D721Med (cell line): ENCODE measurements around the gene TAMALIN.
"Not testable (repeated sequence)": the region's sequence is repeated elsewhere in the genome, so short reads cannot be mapped to it uniquely, and the experiment has no call there.

ENCODE experiments used
- DNase-seq: peaks from one replicate; pipeline ENCODE4 v3.0.0; 2011; ENCODE audit warnings: low spot score; ENCODE audit not compliant: insufficient read length
- FAIRE-seq: peaks from 2 replicates; lab custom pipeline; 2011; peaks lifted over from hg19 to GRCh38; lab: Jason Lieb, UNC
- CTCF ChIP-seq: IDR thresholded peaks from 2 replicates; pipeline ENCODE4 v1.5.1; 2012; ENCODE audit warnings: mild to moderate bottlenecking, control low read depth; ENCODE audit not compliant: insufficient read depth; ENCODE audit errors: missing control alignments

TAMALIN gene

GRCh38 chr12:51972849-51973273 is 33.9 kb upstream of the TAMALIN start:
- DNase-seq (no peak), FAIRE-seq (no peak)
- no peak for TF ChIP-seq CTCF

GRCh38 chr12:51973560-51973959 is 33.2 kb upstream of the TAMALIN start:
- no peak for DNase-seq
- TF ChIP-seq CTCF: no peak
- FAIRE-seq: no peak

GRCh38 chr12:51974646-51975045 is 32.1 kb upstream of the TAMALIN start:
- no peak for TF ChIP-seq CTCF
- DNase-seq (no peak), FAIRE-seq (no peak)

GRCh38 chr12:51975196-51975595 is 31.6 kb upstream of the TAMALIN start:
- FAIRE-seq: no peak
- no peak for DNase-seq
- no peak for TF ChIP-seq CTCF

GRCh38 chr12:51976376-51977160 is 30.2 kb upstream of the TAMALIN start:
- no peak for TF ChIP-seq CTCF
- FAIRE-seq: no peak
- DNase-seq: no peak

GRCh38 chr12:51977320-51977753 is 29.4 kb upstream of the TAMALIN start:
- no peak for FAIRE-seq
- no peak for DNase-seq

GRCh38 chr12:51979306-51979705 is 27.4 kb upstream of the TAMALIN start:
- not testable (repeated sequence) for DNase-seq, FAIRE-seq

More at GRCh38 chr12:51977320-51977753, 29.4 kb upstream of the TAMALIN start:
- no peak for TF ChIP-seq CTCF
